Right renal cortex interstitium (tissue), 3 donors: Measurements from ENCODE around the gene TRAPPC12. TPM values are rescaled to one million over a fixed set of nuclear protein-coding genes. Genes with fewer than 3 reads are reported as not detected.

ENCODE experiments used
- DNase-seq, 3 donors: peaks; one replicate each; pipeline ENCODE4 v3.0.0-alpha.2; 2013; ENCODE audit warnings: low read depth in 3 of 3, low spot score in 2 of 3
- polyA plus RNA-seq, 3 donors: library from polyadenylated mRNA; unstranded; fragments of 120-200 nt; gene quantifications; one replicate each; pipeline ENCODE4 v1.2.1, GENCODE V29; 2013; ENCODE audit not compliant: insufficient read length in 3 of 3

TRAPPC12 gene
- polyA plus RNA-seq, 3 donors: 62.0 to 67.1 (median 65.9) TPM

DNA sequence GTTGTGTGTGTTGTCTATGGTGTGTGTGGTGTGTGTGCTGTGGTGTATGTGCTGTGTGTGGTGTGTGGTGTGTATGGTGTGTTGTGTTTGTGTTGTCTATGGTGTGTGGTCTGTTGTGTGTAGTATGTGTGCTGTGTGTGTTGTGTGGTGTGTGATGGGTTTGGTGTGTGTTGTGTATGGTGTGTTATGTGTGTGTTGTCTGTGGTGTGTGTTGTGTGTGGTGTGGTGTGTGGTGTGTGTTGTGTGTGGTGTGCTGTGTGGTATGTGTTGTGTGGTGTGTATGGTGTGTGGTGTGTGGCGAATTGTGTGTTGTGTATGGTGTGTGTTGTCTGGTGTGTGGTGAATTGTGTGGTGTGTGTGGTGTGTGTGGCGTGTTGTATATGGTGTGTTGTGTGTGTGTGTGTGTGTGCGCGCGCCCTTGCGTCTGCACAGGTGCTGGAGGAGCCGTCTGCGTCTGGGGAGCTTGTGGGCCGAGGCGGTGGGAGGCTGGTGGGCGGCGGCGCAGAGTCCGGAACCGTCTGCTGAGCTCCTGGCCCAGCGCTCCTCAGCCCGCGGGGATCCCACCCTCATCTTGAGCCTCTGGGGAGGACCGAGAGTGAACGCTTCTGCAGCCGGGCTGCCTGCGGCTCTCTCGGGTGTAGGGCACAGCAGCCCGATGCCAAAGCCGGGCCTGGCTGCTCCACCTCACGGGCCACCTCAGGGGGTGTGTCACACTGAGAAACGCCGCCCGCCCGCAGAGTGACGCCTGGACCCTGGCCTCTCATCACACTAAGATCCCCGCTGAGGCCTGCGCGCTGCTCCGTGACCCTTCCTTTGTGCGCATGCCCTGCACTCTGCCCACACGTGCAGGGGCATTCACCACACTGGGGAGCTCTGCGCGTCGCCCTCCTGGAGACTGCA is 148.6 kb downstream of the TRAPPC12 start:
- DNase-seq: no peak

Other genes with a start within 250 kb of the TRAPPC12 start
- gene EIPR1, start 1.9 kb upstream of the TRAPPC12 start, polyA plus RNA-seq: 10 to 100 TPM; 24.4 to 25.7 (median 25.2) TPM
- gene ADI1, start 139.8 kb downstream of the TRAPPC12 start, polyA plus RNA-seq: 10 to 100 TPM; 72.8 to 82.5 (median 73.1) TPM
- 10 to 100 TPM; 17.2 to 17.8 (median 17.5) TPM for gene RNASEH1, start 178.6 kb downstream of the TRAPPC12 start, polyA plus RNA-seq
- 1,000 to 10,000 TPM; 1,700 to 1,857 (median 1,831) TPM for gene RPS7, start 195.6 kb downstream of the TRAPPC12 start, polyA plus RNA-seq
- gene COLEC11, start 215.4 kb downstream of the TRAPPC12 start, polyA plus RNA-seq: 1 to 10 TPM; 1.5 to 3.0 (median 1.6) TPM